Medulla oblongata (tissue), 1 donor: ENCODE results near the gene REXO2.

ENCODE experiments used
- DNase-seq: peaks from one replicate; pipeline ENCODE4 v3.0.0-alpha.2; 2015; ENCODE audit errors: extremely low spot score

Gene REXO2

GRCh38 chr11:114439229-114440120, at the start of gene REXO2:
Gene REXO2, plus strand, starts transcription at chr11:114439467. Its CDS starts 62 bp downstream, at chr11:114439529.
- peak; percentile 98 for DNase-seq

DNA sequence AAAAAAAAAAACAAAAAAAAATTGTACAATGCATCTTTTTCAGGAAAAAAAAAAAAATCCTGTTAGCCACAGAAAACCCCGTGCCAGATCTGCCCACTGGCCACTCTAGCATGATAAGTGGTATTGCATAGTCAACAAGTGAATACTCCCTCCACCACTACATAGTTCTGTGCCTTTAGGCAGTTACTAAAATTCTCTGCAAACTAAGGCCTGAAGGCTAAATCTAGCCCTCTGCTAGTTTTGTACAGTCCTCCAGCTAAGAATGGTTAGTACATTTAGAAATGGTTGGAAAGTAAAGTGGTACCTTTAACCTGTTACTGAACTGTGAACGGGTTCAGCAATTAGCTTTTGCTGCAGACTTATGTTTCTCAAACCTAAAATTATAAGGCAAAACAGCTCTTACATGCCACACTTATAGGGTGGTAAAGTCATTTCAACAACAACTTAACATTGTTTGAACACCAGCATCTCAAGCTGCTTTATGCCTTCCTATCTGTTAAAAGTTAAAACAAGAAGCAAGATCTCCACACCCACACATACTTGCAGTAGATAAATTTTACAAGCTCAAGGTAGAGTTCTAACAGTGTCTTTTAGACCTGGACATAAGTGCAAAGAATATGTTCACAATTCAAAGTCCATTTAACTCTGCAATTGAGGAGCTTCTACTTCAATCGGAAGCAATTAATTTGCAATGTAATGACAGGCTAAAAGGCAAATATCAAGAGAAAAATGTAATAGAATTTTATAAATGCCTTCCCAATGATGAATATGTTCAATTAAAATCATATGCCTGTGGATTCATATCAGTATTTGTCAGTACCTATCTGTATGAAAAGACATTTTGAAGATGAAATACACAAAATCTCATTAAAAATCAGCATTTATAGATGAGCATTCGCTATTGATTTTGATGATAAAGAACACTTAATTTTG, 46.3 kb upstream of the REXO2 start:
- DNase-seq: no peak

GRCh38 chr11:114395736-114396135, 43.5 kb upstream of the REXO2 start:
- DNase-seq: no peak

DNA sequence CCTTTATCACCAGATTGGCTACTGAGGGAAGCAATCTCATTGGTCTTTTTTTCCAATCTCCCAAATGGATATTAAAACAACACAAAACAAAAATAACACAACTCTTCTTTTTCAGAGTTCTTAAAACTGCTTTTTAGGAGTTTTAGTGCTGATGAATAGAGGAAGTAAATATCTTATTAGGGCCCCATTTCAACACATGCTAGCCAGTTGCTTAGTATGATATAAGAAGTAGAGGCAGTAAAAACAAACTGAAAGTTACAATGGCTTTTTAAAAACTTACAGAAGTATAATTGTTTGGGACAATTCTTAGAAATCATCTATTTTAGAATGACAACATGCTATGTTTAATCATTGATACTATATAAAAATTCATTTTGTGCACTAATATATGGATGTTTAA, 42.4 kb upstream of the REXO2 start:
- DNase-seq: peak; percentile 22

GRCh38 chr11:114397349-114397982, 41.8 kb upstream of the REXO2 start:
- peak; percentile 60 for DNase-seq

DNA sequence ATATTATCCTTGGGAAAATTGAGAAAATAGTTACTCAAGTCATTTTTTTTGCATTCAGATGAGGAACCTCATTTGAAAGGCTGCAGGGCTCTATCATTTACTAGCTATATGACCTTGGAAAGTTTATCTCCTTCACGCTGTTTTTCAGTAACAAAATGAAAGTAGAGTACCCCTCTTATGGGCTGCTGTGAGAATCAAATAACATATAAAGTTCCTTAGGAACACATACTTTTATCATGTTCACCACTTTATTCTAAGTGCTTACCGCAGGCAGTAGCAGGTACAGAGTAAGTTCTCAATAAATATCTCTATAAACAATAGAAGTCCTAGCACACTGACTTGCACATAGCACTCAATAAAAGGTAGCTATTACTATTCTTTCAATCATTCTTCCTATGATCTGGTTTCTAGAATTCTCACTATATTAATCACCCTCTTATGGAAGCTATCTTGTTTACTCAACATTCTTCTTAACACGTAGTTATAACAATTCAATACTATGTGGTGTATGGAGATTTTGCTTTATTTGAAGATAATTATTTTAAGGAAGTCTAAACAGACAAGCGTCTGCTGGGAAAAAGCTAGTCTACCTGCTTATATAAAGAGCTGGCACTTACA, 40.9 kb upstream of the REXO2 start:
- no peak for DNase-seq

- DNase-seq: peak; percentile 17
These were observed 39.6 kb upstream of the REXO2 start for GRCh38 chr11:114399490-114400215.

DNA sequence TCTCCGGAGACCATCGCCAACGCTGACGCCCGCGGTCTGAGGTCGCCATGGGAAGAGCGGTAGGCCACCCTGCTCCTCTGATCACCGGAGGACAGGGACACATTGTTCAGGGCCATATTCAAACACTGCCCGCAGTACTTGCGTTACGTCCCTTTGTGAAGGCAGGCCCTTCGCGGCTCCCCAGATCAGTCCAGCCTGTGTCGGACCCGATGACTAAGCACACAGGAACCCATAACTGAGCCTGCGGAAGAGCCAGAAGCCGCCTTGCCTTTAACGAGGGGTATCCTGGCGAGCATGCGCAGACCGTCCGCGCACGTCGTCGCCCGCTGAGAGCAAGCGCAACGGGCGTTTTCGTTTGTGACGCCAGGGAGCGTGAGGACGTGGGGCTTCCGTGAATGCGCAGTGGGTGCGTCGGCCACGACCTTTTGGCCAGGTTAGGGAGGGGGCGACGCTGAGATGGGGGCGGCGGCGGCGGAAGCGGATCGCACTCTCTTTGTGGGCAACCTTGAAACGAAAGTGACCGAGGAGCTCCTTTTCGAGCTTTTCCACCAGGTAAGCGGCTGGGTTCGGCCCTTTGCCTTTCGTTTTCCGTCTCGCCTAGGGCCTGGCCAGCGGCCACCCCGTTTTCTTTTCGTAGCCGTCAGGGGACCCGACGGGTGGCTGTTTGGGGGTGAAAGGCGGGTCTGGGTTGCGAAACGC, 38.9 kb upstream of the REXO2 start, which contains the start of the genes C11orf71 and RBM7:
Gene C11orf71 (minus strand): TSS at position 296 of the 699 bp plus-strand sequence. CDS start 180 bp downstream, at position 116.
Gene RBM7 (plus strand): TSS at position 451 of the 699 bp plus-strand sequence. CDS start 6 bp downstream, at position 457.
- DNase-seq: peak; percentile 98

- no peak for DNase-seq
These were observed 38.4 kb upstream of the REXO2 start for GRCh38 chr11:114400915-114401223.

DNA sequence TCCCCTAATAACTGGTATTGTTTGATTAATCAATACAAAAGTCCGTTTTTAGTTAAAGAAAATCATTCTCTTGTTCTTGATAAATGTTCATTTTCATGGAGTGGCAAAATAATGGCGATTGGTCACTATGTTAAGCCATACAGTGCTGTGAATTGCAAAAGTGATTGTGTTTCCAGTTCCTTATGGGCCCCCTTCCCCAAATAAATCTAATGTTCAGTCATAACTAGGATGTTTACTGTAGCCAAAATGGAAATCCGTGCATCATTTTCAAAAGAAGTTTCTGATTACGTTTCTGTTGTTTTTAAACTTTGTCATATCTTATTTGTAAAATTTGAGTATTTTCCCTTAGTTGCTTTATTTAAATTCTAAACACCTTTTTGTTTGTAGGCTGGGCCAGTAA, 38.0 kb upstream of the REXO2 start:
- no peak for DNase-seq

- no peak for DNase-seq
These were observed 26.3 kb upstream of the REXO2 start for GRCh38 chr11:114412946-114413345.

GRCh38 chr11:114413958-114414357, 25.3 kb upstream of the REXO2 start:
- no peak for DNase-seq

- DNase-seq: no peak
These were observed 22.8 kb upstream of the REXO2 start for GRCh38 chr11:114416441-114416961.

- no peak for DNase-seq
These were observed 13.0 kb upstream of the REXO2 start for GRCh38 chr11:114426280-114426679.

GRCh38 chr11:114430290-114430689, 9.0 kb upstream of the REXO2 start:
- DNase-seq: no peak

GRCh38 chr11:114432893-114433292, 6.4 kb upstream of the REXO2 start:
- DNase-seq: no peak

DNA sequence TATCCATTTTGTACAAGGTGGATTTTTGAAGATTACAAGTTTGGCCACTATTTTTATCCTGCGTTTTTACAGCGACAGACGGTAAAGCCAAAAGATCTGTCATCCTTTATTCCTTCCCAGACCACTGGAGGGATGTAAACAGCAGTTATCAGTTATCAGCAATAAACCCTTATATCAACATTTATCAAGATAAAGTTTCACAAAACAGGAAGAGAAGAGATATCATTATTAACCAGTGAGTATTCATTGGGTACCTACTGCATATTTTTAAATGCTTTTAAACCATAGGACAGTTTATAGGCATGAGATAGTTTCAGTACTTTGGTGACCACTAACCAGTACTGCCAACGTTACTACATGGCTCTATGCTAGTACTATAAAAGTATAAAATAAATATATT, 5.9 kb upstream of the REXO2 start:
- DNase-seq: no peak

GRCh38 chr11:114438303-114438702, 964 bp upstream of the REXO2 start:
- DNase-seq: no peak

- peak; percentile 64 for DNase-seq
These were observed 1.0 kb downstream of the REXO2 start for GRCh38 chr11:114440121-114440860.
